ENCODE results near the gene DCLK2. TPM values are rescaled to one million over a fixed set of nuclear protein-coding genes. Genes with fewer than 3 reads are reported as not detected.

DCLK2 gene
- total RNA-seq, 2 experiments from 2014 or later, result not detected

DNA sequence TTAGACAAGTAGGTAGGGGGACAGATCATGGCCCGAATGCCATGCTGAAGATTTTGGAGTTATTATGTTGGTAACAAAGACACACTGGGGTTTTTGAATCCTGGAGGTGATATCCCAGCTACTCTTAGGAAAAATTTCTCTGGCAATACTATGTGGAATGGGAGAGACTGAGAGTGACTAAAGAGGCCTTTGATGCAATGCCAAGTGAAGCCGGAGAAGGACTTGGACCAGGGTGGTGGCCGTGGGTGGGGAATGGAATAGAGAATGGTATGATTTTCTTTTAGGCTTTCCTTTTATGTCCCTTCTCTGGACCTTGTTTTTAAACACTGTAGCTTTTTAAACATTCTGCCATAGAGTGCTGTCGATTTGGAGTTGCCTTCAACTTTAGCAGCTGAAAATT lies 141.6 kb downstream of the DCLK2 start:
- Mint-ChIP-seq H3K27me3 (ENCODE audit: low read depth) (no peaks in the 10 kb centered on the region), H3K4me3 (no peak overlapping the region), H3K9me3 (no peaks in the 10 kb centered on the region), H3K27ac (no peak overlapping the region), H3K4me1 (ENCODE audit: low read depth) (no peaks in the 10 kb centered on the region), H3K36me3 (ENCODE audit: low read depth) (no peaks in the 10 kb centered on the region)
- intact Hi-C loops (cut with micrococcal nuclease), result no loop called here
- CTCF ChIA-PET, result no interaction called here
- DNase-seq, result no peak

DNA sequence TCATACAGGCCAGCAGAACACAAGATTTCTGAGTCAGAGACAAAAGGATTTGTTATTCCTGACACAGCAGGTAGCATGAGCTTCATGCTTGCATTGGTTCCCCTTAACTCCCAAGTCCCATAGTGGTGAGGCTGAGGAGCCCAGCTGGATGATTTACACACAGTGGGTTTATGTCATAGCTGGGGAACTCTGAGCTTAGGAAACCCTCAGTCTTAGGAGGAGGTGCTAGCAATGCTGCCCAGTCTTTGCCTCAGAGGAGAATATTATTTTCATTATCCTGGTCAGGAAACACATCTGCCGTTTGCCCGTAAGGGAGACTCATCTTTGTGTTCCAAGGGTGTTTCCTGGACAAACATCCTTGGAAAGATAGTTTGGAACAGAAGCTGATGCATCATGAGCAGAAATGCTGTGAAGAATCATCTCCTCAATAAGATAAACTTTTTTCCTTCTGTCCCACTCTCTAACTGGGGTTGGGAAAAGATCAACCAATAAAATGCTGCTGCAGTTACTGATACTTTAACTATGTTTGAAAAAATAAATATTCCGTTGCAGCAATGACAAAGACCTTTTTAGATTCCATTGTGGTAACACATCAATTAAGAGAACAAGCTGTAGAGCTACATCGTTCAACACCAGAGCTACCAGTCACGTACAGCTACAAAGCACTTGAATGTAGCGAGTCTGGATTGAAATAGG lies 146.8 kb downstream of the DCLK2 start:
- DNase-seq, result no peak
- intact Hi-C loops (cut with micrococcal nuclease), result no loop called here
- H3K9me3 Mint-ChIP-seq, result no peaks in the 10 kb centered on the region
- H3K27ac Mint-ChIP-seq, result no peak overlapping the region
- H3K36me3 Mint-ChIP-seq (ENCODE audit: low read depth), result no peaks in the 10 kb centered on the region
- no peak overlapping the region for H3K4me3 Mint-ChIP-seq
- no peaks in the 10 kb centered on the region for H3K4me1 Mint-ChIP-seq (ENCODE audit: low read depth)
- CTCF ChIA-PET, result no interaction called here
- H3K27me3 Mint-ChIP-seq (ENCODE audit: low read depth), result peaks cover 5% of the 10 kb centered on the region

DNA sequence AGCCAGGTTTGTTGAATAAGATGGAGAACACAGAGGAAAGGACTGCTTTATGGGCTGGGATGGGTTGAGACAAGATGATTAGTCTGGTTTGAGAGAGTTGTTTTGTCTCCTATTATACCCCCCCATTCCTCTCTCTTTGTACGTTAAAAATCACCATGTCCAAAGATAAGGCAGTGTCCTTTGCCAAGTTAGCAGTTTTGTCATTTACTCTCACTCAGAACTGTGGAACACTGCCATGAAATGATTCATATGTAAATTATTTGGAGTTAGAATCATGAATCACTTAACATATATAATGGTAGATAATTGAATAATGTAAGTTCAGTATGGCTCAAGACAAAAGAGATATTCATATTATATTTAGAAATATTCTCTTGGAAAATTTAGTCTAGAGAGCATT lies 151.3 kb downstream of the DCLK2 start:
- H3K27ac Mint-ChIP-seq, result no peak overlapping the region
- CTCF ChIA-PET, result no interaction called here
- no peaks in the 10 kb centered on the region for H3K9me3 Mint-ChIP-seq
- H3K27me3 Mint-ChIP-seq (ENCODE audit: low read depth), result peaks cover 13% of the 10 kb centered on the region
- intact Hi-C loops (cut with micrococcal nuclease), result no loop called here
- H3K4me3 Mint-ChIP-seq, result no peak overlapping the region
- no peaks in the 10 kb centered on the region for H3K36me3 Mint-ChIP-seq (ENCODE audit: low read depth)
- H3K4me1 Mint-ChIP-seq (ENCODE audit: low read depth), result no peaks in the 10 kb centered on the region
- no peak for DNase-seq

DNA sequence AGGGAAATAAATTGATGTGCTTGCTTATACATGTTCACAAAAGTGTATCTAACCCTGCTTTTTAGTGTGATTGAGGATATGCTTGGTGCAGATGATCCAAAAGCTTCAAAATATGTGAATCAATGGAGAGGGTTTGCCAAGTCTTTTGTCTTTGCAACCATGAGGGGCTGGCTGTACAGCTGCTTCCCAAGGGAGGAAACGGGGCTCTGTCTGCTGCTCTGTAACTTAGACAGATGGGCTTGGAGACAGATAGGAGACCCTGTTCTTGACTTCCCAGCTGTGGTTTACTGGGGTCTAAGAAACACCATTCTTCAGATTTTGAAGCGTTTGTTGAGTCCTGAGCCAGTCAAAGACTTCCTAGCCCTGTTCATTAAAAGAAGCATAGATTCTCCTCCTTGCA lies 152.3 kb downstream of the DCLK2 start:
- intact Hi-C loops (cut with micrococcal nuclease), result no loop called here
- no peak for DNase-seq
- Mint-ChIP-seq H3K36me3 (ENCODE audit: low read depth) (no peaks in the 10 kb centered on the region), H3K4me1 (ENCODE audit: low read depth) (no peaks in the 10 kb centered on the region), H3K9me3 (no peaks in the 10 kb centered on the region), H3K4me3 (no peak overlapping the region), H3K27ac (no peak overlapping the region), H3K27me3 (ENCODE audit: low read depth) (peaks cover 13% of the 10 kb centered on the region)
- CTCF ChIA-PET, result no interaction called here

DNA sequence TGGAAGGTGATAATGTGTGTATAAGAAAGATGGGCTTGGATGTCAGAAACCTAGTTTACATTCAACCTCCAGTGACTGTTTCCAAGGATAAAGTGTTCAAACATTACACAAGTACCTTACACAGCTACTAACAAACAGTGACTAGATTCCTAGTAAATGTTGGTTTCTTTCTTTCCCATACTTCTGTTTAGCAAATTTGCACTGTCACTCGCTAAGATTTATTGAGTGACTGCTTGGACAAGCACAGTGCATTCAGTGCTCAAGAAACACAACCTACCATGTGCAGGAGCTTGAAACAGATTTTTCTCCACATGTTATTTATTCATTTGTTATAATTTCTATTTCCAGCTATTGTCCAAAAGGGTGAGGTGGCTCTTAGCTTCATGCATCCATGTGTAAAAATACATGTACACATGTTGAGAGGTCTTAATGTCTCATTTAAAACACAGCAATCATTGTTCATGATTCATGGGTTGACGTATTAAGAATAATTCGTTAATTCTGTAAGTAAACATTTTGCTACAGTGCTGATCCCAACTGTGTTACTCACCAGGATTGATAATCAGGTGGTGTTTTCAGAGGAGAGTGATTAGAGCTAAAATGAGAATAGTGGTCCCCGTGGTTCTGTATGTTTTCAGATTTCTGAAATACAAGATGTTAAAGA lies 153.0 kb downstream of the DCLK2 start:
- Mint-ChIP-seq H3K36me3 (ENCODE audit: low read depth) (no peaks in the 10 kb centered on the region), H3K9me3 (no peaks in the 10 kb centered on the region), H3K27me3 (ENCODE audit: low read depth) (peaks cover 13% of the 10 kb centered on the region), H3K4me3 (no peak overlapping the region), H3K4me1 (ENCODE audit: low read depth) (no peaks in the 10 kb centered on the region), H3K27ac (no peak overlapping the region)
- CTCF ChIA-PET, result no interaction called here
- DNase-seq, result no peak
- intact Hi-C loops (cut with micrococcal nuclease), result no loop called here

DNA sequence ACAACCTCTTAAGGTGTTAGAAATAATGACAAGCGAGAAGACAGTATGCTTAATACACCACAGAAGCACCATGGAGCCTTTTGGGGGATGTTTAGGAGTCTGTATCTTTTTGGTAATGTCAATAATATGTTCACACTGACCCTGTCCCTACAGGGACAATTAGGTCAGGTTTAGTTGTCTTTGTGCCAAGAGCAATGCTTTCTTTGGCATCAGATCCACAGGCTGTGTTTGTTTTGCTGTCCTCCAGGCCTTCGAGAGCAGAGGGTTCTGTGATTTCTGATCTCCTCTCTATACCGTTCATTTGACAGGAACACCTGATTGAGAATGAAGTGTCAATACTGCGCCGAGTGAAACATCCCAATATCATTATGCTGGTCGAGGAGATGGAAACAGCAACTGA lies 153.8 kb downstream of the DCLK2 start:
- H3K27ac Mint-ChIP-seq, result no peak overlapping the region
- H3K36me3 Mint-ChIP-seq (ENCODE audit: low read depth), result no peaks in the 10 kb centered on the region
- H3K9me3 Mint-ChIP-seq, result no peaks in the 10 kb centered on the region
- CTCF ChIA-PET, result no interaction called here
- intact Hi-C loops (cut with micrococcal nuclease), result no loop called here
- no peak overlapping the region for H3K4me3 Mint-ChIP-seq
- peaks cover 13% of the 10 kb centered on the region for H3K27me3 Mint-ChIP-seq (ENCODE audit: low read depth)
- no peak for DNase-seq
- H3K4me1 Mint-ChIP-seq (ENCODE audit: low read depth), result no peaks in the 10 kb centered on the region

DNA sequence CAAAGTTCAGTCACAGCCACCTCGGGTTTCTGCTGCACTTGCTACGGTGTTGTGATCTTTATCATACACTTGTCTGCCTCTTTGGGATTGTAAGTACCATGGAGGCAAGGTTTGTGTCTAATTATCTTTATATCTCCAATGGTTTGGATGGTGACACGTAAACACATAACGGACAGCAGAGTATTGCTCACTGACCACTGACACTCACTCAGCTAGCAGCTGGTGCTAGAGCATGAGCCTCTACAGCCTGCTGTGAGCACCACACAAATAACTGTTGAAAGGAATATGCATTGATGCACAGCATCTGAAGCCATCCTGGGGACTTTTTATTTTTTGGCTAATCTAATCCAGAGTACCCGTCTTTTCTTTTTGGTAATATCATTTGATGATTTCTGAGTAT lies 156.0 kb downstream of the DCLK2 start:
- intact Hi-C loops (cut with micrococcal nuclease), result no loop called here
- DNase-seq, result no peak
- Mint-ChIP-seq H3K4me1 (ENCODE audit: low read depth) (no peaks in the 10 kb centered on the region), H3K9me3 (no peaks in the 10 kb centered on the region), H3K4me3 (no peak overlapping the region), H3K27me3 (ENCODE audit: low read depth) (peaks cover 9% of the 10 kb centered on the region), H3K36me3 (ENCODE audit: low read depth) (no peaks in the 10 kb centered on the region), H3K27ac (no peak overlapping the region)
- CTCF ChIA-PET, result interaction anchor here (0.5 kb wide), 1 partner anchor 9 kb away, joined by 3 read pairs; no protein-coding TSS in a partner anchor

DNA sequence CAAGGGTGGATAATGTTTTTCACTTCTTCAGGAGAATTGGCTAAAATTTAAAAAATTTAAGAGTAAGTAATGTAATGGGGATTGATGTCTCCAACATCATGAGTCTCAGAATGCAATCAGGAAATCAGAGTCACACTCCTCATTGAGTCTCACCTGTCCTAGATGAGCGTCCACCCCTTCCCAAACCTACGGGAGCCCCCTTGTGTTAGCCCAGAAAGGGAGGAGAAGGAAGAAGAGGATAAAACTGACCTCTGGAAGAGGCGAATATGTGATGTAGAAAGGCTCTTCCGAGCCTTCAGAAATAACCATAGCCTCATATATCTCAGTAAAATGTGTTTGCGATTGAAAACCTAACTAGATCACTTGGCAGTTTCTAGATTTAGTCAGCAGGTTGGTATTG lies 157.1 kb downstream of the DCLK2 start:
- DNase-seq, result no peak

DNA sequence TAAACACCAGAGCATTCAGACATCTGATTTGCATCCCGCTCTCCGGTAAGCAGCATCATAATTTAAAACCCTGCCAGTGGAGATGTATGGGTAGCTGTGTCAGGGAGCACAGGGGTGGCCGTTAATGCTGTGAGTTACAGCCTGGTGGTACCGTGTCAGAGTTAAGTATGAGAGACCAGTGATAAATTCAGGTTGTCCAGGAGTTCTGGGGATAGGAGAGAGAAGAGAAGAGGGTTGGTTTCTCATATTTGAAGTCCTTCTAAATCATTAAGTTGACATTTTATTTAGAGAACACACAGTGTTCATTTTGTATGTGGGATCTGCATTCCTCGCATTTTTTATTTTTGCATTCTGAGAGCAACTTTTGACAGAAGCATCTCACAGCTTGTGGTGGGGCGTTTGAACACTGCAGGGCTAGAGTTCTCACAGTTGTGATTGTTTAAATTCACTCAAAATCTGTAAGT lies 157.6 kb downstream of the DCLK2 start:
- CTCF ChIA-PET, result no interaction called here
- no peaks in the 10 kb centered on the region for H3K9me3 Mint-ChIP-seq
- no peak overlapping the region for H3K4me3 Mint-ChIP-seq
- intact Hi-C loops (cut with micrococcal nuclease), result no loop called here
- H3K27ac Mint-ChIP-seq, result no peak overlapping the region
- H3K27me3 Mint-ChIP-seq (ENCODE audit: low read depth), result peaks cover 8% of the 10 kb centered on the region
- H3K4me1 Mint-ChIP-seq (ENCODE audit: low read depth), result no peaks in the 10 kb centered on the region
- no peaks in the 10 kb centered on the region for H3K36me3 Mint-ChIP-seq (ENCODE audit: low read depth)
- no peak for DNase-seq

More for the DNA sequence above, 157.1 kb downstream of the DCLK2 start:
- no peak overlapping the region for H3K4me3 Mint-ChIP-seq
- intact Hi-C loops (cut with micrococcal nuclease), result no loop called here
- H3K4me1 Mint-ChIP-seq (ENCODE audit: low read depth), result no peaks in the 10 kb centered on the region
- CTCF ChIA-PET, result interaction anchor here (0.6 kb wide), 1 partner anchor 1114 kb away, joined by 3 read pairs; no protein-coding TSS in a partner anchor
- no peak overlapping the region for H3K27ac Mint-ChIP-seq
- H3K27me3 Mint-ChIP-seq (ENCODE audit: low read depth), result peaks cover 8% of the 10 kb centered on the region
- H3K9me3 Mint-ChIP-seq, result no peaks in the 10 kb centered on the region
- no peaks in the 10 kb centered on the region for H3K36me3 Mint-ChIP-seq (ENCODE audit: low read depth)

DNA sequence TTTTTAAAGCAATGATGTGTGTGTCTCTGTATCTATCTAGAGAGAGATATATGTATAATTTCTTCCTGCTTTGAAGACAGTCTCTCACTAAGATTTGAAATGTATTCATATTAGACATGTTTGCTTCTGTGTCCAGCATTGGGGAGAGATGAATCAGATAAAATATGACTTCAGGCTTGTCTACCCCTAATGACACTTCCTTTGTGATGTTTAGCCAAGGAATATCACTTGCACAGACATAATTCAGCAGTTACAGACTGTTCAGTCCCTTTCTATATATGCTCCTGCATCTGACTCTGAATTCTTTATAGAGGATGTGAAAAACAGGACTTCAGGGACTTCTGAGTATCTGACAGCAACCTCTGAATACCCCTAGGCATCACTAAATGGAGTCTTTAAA lies 158.4 kb downstream of the DCLK2 start:
- Mint-ChIP-seq H3K27ac (no peak overlapping the region), H3K4me3 (no peak overlapping the region), H3K27me3 (ENCODE audit: low read depth) (peaks cover 3% of the 10 kb centered on the region), H3K36me3 (ENCODE audit: low read depth) (no peaks in the 10 kb centered on the region), H3K4me1 (ENCODE audit: low read depth) (no peaks in the 10 kb centered on the region), H3K9me3 (no peaks in the 10 kb centered on the region)
- CTCF ChIA-PET, result no interaction called here
- DNase-seq, result no peak
- intact Hi-C loops (cut with micrococcal nuclease), result no loop called here

DNA sequence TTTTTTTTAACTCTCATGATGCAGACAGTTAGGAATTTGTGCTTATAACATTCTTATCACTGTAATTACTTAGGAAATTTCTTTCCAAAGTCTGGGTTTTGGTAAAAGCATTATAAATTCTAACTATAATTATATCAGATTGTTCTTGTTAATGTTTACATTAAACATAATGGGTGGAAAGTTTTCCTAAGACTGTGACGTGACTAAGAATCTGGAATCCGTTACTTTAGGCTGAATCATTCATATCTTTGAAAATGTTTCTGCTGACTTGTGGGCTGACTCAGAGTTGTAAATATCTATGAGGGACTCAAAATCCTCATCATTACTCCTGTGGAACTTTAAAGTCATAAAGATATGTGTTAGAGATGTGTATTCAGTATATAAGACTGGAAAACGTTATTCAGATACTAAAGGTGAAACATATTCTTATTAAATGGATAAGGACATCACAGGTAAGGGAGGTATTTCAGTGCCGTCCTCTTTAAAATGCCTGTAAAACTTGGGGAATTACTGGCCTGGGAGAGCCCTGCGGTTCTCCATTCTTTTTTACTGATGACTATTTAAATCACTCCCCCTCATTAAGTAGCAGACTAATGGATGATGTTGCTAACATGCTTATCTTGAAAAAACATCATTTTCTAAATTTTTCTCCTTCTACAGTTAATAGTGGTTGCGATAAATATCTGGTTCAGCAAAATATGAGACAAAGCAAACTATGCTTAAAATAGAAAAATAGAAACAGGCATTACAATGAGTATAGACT lies 159.0 kb downstream of the DCLK2 start:
- intact Hi-C loops (cut with micrococcal nuclease), result no loop called here
- DNase-seq, result no peak
- CTCF ChIA-PET, result no interaction called here
- H3K36me3 Mint-ChIP-seq (ENCODE audit: low read depth), result no peaks in the 10 kb centered on the region
- H3K4me3 Mint-ChIP-seq, result no peak overlapping the region
- H3K4me1 Mint-ChIP-seq (ENCODE audit: low read depth), result no peaks in the 10 kb centered on the region
- peaks cover 2% of the 10 kb centered on the region for H3K27me3 Mint-ChIP-seq (ENCODE audit: low read depth)
- no peaks in the 10 kb centered on the region for H3K9me3 Mint-ChIP-seq
- no peak overlapping the region for H3K27ac Mint-ChIP-seq

DNA sequence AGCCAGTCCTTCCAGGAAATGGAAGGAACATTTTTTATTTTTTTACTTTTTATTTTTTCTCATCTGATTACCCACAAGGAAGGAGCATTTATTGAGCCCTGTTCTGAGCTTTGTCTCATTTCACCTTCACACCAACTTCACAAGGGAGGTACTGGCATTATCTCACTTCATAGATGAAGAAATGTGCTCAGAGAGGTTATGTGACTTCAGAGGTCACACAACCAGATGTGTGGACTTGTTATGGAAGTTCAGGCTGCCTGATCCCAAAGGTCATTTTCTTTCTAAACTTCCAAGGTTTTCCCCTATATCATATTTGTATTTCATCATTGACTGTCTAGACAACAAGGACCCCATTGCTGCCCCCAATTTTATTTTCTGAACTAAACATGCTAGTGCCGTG lies 160.3 kb downstream of the DCLK2 start:
- intact Hi-C loops (cut with micrococcal nuclease), result no loop called here
- H3K27ac Mint-ChIP-seq, result no peak overlapping the region
- H3K9me3 Mint-ChIP-seq, result no peaks in the 10 kb centered on the region
- DNase-seq, result no peak
- H3K4me1 Mint-ChIP-seq (ENCODE audit: low read depth), result no peaks in the 10 kb centered on the region
- H3K4me3 Mint-ChIP-seq, result no peak overlapping the region
- no peaks in the 10 kb centered on the region for H3K27me3 Mint-ChIP-seq (ENCODE audit: low read depth)
- CTCF ChIA-PET, result no interaction called here
- no peaks in the 10 kb centered on the region for H3K36me3 Mint-ChIP-seq (ENCODE audit: low read depth)

DNA sequence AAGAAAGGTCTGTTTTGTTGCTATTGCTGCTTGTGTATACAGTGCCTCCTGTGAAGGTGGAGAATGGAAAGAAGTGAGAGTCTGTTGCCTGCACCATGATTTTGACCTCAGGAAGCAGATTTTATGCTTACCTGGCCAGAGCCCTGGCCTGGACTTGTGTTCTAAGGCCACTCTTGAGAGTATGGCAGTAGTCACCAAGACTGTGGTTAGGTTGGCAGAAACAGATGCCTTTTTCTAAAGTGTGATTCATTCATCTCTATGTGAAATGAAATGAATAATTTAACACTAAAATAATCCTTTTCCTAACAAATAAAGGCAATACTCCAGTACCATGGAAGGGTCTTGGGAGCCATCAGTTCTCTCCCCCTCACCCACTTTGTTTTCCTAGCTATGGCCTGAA lies 161.8 kb downstream of the DCLK2 start:
- intact Hi-C loops (cut with micrococcal nuclease), result loop anchor here (5.0 kb wide), 1 partner anchor 627 kb away; no protein-coding TSS in a partner anchor
- DNase-seq, result no peak
- CTCF ChIA-PET, result no interaction called here
- Mint-ChIP-seq H3K36me3 (ENCODE audit: low read depth) (no peaks in the 10 kb centered on the region), H3K4me1 (ENCODE audit: low read depth) (no peaks in the 10 kb centered on the region), H3K27me3 (ENCODE audit: low read depth) (peaks cover 2% of the 10 kb centered on the region), H3K27ac (no peak overlapping the region), H3K9me3 (no peaks in the 10 kb centered on the region), H3K4me3 (no peak overlapping the region)

Measured in activated naive CD4-positive, alpha-beta T cell treated with anti-CD3 and anti-CD28 coated beads for 36 hours (primary cell).